GM23338 (cell line): ENCODE measurements around the gene CHRNB2.

Experiments used
- NANOG ChIP-seq: IDR thresholded peaks from 2 replicates; pipeline ENCODE4 v1.6.1; 2016; ENCODE audit warnings: antibody characterized with exemption, borderline replicate concordance
- POLR2AphosphoS5 ChIP-seq: IDR thresholded peaks from 2 replicates; pipeline ENCODE4 v1.6.1; 2016; ENCODE audit warnings: antibody characterized with exemption, low read depth
- TF ChIP-seq, protein P1 (sequence below), 2 experiments: fragments of 200-600 bp in 1 of 2; sonication (generic) in 1 of 2; conservative IDR thresholded peaks; 2 replicates each; pipeline versions ENCODE4 v1.5.1 to v1.6.1; 2016 to 2017; ENCODE audit warnings: antibody characterized with exemption in 2 of 2, low read depth in 2 of 2, mild to moderate bottlenecking in 2 of 2, moderate library complexity in 1 of 2
- TF ChIP-seq, protein P2 (sequence below): IDR thresholded peaks from 2 replicates; pipeline ENCODE4 v1.6.1; 2016; ENCODE audit warnings: antibody characterized with exemption
- TF ChIP-seq, protein P3 (sequence below): IDR thresholded peaks from one replicate; pipeline ENCODE4 v1.6.1; 2018; ENCODE audit warnings: antibody characterized with exemption; ENCODE audit not compliant: unreplicated experiment

DNA sequence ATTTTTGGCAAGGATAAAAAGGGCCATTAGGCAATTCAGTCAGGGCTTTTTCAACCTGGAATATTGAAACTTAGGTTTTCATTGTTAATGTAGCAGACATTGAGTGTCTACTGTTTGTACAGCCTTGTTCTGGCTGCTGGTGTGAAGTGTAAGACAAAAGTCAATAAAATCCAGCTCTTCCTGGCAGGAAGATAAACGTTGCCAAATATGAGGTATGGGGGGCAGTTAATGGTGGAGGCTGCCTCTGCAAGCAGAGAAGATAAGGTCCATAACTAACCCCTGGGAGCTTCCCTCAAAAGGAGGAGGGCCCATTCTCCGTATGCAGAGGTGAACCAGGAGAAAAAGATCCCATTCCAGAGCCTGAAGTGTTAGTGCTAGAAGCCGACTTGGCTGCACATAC lies 45.9 kb upstream of the CHRNB2 start:
- TF ChIP-seq, protein P1, sequence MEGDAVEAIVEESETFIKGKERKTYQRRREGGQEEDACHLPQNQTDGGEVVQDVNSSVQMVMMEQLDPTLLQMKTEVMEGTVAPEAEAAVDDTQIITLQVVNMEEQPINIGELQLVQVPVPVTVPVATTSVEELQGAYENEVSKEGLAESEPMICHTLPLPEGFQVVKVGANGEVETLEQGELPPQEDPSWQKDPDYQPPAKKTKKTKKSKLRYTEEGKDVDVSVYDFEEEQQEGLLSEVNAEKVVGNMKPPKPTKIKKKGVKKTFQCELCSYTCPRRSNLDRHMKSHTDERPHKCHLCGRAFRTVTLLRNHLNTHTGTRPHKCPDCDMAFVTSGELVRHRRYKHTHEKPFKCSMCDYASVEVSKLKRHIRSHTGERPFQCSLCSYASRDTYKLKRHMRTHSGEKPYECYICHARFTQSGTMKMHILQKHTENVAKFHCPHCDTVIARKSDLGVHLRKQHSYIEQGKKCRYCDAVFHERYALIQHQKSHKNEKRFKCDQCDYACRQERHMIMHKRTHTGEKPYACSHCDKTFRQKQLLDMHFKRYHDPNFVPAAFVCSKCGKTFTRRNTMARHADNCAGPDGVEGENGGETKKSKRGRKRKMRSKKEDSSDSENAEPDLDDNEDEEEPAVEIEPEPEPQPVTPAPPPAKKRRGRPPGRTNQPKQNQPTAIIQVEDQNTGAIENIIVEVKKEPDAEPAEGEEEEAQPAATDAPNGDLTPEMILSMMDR (conservative IDR thresholded peaks at IDR 0.05; ENCODE audit: low read depth in 2 of 2) = no peak
- TF ChIP-seq, protein P2, sequence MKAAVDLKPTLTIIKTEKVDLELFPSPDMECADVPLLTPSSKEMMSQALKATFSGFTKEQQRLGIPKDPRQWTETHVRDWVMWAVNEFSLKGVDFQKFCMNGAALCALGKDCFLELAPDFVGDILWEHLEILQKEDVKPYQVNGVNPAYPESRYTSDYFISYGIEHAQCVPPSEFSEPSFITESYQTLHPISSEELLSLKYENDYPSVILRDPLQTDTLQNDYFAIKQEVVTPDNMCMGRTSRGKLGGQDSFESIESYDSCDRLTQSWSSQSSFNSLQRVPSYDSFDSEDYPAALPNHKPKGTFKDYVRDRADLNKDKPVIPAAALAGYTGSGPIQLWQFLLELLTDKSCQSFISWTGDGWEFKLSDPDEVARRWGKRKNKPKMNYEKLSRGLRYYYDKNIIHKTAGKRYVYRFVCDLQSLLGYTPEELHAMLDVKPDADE = no peak
- TF ChIP-seq, protein P3, sequence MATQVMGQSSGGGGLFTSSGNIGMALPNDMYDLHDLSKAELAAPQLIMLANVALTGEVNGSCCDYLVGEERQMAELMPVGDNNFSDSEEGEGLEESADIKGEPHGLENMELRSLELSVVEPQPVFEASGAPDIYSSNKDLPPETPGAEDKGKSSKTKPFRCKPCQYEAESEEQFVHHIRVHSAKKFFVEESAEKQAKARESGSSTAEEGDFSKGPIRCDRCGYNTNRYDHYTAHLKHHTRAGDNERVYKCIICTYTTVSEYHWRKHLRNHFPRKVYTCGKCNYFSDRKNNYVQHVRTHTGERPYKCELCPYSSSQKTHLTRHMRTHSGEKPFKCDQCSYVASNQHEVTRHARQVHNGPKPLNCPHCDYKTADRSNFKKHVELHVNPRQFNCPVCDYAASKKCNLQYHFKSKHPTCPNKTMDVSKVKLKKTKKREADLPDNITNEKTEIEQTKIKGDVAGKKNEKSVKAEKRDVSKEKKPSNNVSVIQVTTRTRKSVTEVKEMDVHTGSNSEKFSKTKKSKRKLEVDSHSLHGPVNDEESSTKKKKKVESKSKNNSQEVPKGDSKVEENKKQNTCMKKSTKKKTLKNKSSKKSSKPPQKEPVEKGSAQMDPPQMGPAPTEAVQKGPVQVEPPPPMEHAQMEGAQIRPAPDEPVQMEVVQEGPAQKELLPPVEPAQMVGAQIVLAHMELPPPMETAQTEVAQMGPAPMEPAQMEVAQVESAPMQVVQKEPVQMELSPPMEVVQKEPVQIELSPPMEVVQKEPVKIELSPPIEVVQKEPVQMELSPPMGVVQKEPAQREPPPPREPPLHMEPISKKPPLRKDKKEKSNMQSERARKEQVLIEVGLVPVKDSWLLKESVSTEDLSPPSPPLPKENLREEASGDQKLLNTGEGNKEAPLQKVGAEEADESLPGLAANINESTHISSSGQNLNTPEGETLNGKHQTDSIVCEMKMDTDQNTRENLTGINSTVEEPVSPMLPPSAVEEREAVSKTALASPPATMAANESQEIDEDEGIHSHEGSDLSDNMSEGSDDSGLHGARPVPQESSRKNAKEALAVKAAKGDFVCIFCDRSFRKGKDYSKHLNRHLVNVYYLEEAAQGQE = no peak
- TF ChIP-seq POLR2AphosphoS5 = no peak
- TF ChIP-seq NANOG = no peak
